Activated CD8-positive, alpha-beta memory T cell treated with anti-CD3 and anti-CD28 coated beads for 4 hours (primary cell): ENCODE results near the gene HIBCH.
"Not testable (repeated sequence)": the region's sequence is repeated elsewhere in the genome, so short reads cannot be mapped to it uniquely, and the experiment has no call there.

Experiments
- DNase-seq, 2 donors: peaks; one replicate each; pipeline ENCODE4 v3.0.0-alpha.2; 2020; ENCODE audit warnings: low read depth in 2 of 2

The HIBCH gene, protein sequence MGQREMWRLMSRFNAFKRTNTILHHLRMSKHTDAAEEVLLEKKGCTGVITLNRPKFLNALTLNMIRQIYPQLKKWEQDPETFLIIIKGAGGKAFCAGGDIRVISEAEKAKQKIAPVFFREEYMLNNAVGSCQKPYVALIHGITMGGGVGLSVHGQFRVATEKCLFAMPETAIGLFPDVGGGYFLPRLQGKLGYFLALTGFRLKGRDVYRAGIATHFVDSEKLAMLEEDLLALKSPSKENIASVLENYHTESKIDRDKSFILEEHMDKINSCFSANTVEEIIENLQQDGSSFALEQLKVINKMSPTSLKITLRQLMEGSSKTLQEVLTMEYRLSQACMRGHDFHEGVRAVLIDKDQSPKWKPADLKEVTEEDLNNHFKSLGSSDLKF

GRCh38 chr2:190319555-190320498 is at the start of gene HIBCH:
Gene HIBCH, minus strand, starts transcription at chr2:190319826. Its CDS starts 76 bp downstream, at chr2:190319750.
- peak; percentile 73 to 75 for DNase-seq

- no peak for DNase-seq
These were observed 47.5 kb upstream of the HIBCH start for GRCh38 chr2:190367091-190367490.

DNA sequence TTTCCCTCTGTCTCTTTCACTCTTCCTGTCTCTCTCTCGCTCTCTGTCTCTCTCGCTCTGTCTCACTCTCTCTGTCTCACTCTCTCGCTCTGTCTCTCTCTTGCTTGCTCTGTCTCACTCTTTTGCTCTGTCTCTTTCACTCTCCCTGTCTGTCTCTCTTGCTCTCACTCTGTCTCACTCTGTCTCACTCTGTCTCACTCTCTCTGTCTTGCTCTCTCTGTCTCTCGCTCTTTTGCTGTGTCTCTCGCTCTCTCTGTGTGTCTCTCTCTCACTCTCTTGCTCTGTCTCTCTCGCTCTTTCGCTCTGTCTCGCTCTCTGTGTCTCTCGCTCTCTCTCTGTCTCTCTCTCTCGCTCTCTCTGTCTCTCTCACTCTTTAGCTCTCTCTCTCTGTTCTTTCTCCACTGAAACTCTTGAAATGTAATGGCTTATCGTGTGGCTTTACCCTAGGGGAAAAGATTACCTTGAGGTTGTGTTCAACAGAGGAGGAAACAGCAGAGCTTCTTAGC is 46.7 kb upstream of the HIBCH start:
- no peak for DNase-seq

DNA sequence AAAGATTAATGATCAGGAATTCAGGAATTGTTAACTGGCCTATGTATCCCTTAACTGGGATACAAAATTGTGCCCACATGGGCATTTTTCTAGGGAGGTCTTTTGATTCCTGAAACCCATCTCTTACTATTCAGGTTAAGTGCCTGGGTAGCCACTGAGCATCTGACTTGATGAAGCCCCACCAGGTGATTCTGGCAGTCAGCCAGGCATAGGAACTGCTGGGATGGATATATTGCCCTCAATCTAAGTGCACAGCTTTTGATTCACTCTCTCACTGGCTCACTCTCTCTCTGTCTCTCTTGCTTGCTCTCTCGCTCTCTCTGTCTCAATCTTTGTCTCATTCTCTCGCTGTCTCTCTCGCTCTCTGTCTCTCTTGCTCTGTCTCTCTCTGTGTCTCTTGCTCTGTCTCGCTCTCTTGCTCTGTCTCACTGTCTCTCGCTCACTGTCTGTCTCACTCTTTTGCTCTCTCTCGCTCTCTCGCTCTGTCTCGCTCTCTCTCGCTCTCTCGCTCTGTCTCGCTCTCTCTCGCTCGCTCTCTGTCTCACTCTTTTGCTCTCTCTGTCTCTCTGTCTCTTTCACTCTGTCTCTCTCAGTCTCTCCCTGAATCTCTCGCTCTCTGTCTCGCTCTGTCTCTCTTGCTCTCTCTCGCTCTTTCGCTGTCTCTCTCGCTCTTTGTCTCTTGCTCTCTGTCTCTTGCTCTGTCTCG is 46.0 kb upstream of the HIBCH start:
- no peak for DNase-seq

GRCh38 chr2:190362894-190363293 is 43.3 kb upstream of the HIBCH start:
- DNase-seq = no peak

DNA sequence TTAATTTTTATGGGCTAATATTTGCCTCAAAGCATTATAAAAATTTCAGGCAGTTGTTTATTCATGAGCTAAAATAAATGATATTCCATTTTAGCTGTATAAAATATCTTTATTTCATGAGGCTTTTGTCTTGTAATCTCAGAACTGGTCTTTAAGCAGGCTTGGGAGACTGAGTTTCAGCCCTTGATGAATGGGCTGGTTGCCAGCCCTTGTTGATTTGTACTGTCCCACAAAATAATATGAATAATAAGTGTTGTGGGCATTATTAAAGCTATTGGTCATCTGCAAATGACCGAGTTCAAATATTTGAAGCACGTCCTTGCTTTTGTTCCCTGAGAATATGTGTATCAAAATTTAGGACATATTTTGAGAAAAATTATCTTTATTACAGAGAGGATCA is 41.9 kb upstream of the HIBCH start:
- DNase-seq = no peak

DNA sequence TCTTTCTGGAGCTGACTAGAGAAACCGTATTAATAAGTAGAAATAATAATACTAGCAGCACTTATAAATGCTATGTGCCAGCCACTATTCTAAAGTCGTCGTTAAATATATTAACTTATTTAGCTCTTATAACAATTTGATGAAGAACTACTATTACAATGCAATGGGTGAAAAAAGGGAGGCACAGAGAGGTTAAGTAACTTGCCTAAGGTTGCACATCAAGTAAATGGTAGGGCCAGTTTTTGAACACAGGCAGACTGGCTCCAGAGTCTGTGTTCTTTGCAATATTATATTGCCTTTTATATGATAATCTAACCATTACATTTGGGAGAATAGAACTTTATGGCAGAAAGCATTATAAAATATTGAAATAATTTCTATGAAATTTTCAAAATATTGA is 41.3 kb upstream of the HIBCH start:
- no peak for DNase-seq

DNA sequence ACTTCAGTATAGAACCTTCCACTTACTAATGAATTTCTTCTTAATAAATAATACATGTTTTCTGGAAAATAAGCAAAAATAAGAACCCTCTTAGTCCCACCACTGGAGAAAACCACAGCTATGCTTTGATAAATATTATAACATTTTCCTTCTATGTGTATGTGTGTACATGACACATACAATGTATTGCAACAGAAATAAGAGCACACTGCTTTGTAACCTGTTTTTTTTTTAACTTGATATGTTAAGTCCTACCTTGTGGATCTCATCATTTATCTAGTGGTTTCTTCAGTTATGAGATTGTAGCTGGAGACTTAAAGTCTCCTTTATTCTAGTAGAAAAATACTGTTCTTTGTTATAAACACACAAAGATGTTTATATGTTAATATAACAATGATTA is 40.9 kb upstream of the HIBCH start:
- no peak for DNase-seq

DNA sequence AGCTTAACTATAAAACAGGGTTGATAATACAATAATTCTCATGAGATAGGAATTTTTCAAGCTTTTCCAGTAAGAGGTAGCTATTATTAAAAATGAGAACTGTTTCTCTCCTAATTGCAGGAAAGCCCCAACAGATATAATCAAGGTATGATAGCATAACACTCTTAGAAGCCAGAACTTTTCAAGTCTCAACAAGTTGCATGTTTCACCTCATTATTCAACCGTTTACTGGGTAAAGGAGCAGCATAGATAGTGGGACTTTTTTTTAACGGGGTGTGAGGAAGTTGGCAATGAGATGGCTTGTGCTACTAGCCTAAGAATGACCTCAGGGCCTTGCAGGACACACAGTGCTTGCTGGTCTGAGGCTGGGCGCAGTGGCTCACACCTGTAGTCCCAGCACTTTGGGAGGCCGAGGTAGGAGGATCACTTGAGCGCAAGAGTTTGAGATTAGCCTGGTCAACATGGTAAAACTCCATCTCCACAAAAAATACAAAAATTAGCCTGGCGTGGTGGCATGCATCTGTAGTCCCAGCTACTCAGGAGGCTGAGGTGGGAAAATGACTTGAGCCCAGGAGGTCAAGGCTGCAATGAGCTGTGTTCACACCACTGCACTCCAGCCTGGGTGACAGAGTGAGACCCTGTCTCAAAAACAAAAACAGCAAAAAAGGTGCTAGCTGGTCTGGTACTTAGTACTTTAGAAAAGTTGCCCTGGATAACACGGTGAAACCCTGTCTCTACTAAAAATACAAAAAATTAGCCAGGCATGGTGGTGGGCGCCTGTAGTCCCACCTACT is 39.2 kb upstream of the HIBCH start:
- not testable (repeated sequence) for DNase-seq

DNA sequence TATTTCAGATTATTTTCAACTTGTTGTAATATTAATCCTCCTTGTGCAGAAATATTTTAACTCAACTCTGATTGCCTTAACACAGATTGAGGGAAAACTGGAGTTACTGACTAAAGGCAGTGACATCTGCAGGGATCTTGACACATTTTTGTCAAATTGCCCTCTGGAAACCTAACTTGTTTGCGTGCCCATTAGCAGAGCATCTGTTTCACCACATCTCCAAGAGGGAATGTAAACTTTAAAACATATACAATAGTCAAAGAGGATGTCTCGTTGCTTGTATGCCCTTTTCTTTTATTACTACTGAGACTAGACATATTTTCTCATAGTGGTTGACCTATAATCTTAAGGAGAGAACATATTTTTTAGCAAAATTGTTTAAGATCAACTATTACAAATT is 38.0 kb upstream of the HIBCH start:
- DNase-seq = no peak

DNA sequence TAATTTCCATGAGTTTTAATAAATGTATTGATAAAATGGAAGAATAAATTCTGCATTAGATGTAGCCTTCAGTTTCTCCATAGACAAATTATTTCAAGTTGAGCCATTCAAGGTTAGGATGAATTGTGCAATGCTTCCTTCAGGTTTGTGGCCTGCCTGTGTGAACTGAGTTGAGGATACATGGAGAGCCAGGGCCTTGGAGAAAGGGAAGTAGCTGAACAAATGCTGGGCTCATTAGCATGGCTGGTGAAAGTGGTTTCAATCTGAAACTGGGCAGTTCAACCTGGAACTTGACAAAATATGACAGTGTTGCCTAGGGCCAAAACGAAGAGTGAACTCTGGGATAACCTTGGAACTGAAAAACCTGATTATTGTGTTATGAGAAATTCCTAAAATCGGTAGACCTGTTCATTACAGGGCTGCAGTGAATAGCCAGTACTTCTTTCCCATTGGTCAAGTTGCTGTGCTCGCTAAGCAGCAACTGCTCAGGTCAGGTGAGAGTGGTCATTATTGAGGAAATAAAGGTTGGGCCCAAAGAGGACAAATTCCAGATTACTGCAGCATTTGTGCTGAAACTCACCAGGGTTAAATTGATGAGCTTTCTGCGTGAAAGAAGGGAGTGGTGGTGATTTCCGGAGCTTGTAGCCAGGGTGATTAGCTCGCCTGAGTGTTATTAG is 36.5 kb upstream of the HIBCH start:
- DNase-seq = no peak

GRCh38 chr2:190354003-190354690 is 34.5 kb upstream of the HIBCH start:
- no peak for DNase-seq

- no peak for DNase-seq
These were observed 33.9 kb upstream of the HIBCH start for GRCh38 chr2:190353537-190353899.

- no peak for DNase-seq
These were observed 33.3 kb upstream of the HIBCH start for GRCh38 chr2:190352668-190353536.

DNA sequence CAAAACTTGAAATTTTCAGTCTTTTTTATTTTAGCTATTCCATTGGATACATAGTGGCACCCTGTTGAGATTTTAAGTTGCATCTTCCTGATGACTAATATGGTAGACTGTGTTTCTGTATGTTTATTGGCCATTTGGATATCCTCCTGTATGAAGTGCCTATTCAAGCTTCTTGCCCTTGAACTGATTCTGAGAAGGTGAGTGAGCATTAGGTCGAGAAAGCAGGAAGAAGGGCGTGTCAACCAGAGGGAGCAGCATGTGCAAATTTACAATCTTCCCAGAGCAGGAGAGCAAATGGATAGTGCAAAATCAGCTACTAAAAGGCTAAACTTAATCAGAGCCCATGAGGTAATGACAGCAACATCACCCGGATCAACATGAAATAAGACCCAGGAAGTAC is 32.3 kb upstream of the HIBCH start:
- no peak for DNase-seq

DNA sequence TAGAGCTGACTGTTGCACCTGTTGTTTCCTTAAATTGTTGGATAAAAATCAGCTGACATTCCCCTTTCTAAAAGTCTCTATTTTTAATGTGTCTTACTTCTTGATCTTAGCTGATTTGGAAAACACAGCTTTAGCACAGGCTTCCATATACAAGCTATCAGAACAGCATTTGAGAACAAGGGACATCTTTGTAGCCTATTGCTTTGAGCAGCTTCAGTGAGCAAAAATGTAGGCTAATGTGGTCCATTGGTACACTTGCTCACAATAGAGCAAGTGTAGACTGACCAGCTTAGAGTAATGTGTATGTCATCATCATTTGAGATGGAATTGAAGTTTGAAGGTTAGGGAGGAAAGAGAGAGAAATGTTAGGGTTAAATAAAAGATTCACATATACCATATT is 30.7 kb upstream of the HIBCH start:
- DNase-seq = no peak

- no peak for DNase-seq
These were observed 24.7 kb upstream of the HIBCH start for GRCh38 chr2:190344276-190344827.

DNA sequence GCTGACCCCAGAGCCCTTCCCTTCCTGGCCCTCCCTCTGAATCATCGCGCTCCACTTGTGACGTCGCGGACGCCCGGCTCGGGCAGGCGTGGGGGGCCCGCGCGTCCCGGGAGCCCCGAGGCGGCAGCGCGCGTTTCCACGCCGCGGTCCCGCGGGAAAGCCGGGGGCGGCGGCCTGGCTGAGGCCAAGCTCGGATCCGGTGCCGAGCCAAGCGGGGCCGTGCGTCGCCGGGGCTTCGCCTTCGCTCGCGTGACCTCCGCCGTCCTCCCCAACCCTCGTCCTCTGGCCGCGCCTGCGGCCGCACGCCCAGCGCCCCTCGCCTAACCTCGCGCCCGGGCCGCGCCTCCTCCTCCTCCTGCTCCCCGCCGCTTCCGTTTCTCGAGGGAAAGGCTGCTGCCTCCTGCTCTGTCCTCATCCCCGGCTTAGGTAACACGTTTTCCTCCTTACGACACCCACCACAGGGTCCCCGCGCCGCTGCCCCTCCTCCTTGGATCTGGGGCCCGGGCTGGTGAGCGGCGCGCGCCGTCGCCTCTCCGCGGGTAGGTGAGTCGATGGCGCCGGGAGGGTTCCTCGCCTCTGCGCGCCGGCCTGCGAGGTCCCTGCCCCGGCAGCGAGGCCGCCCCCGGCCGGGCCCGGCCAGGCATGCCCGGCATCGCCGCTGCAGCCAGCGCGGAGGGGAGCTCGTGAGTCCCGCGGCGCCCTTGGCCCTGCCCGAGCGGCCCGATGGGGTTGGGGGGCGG is 24.1 kb upstream of the HIBCH start, which contains the start of gene INPP1:
INPP1 (plus strand) TSS at position 54 of the 740 bp plus-strand sequence. CDS start 16,514 bp downstream, outside the sequence.
- DNase-seq = no peak
